ENCODE data around the gene MAPKAPK3. TPM values are rescaled to one million over a fixed set of nuclear protein-coding genes. Genes with fewer than 3 reads are reported as not detected.
A peak's percentile ranks its signal among the peaks of the same experiment; 100 is the strongest.

Gene MAPKAPK3
- total RNA-seq, 4 donors from 2014 or later = 66.1 to 147 (median 97.5) TPM

GRCh38 chr3:50611464-50612233, 5.3 kb upstream of the MAPKAPK3 start, which contains the start of gene CISH:
Gene CISH (minus strand): TSS chr3:50611774. CDS start chr3:50611650, 124 bp downstream.
- peak within 1 kb of the TSS; percentile 69 to 96 (median 82) for H3K4me3 ChIP-seq (replicated peaks in 1 of 3)
- H3K9me3 ChIP-seq = no peaks in the 10 kb centered on the region
- DNase-seq = peak; percentile 98 to 99
- intact Hi-C loops (cut with DNase I) = no loop called here
- H3K4me1 ChIP-seq = peaks cover 41 to 59% of the 10 kb centered on the region in 2 donors
- H3K27me3 ChIP-seq = no peaks in the 10 kb centered on the region
- 0 to 1% methylated on average over 7 to 32 of the region's 75 CpGs for WGBS, 2 donors
- H3K36me3 ChIP-seq = peaks cover 16 to 17% of the 10 kb centered on the region in 2 donors
- TF ChIP-seq POLR2A (IDR thresholded peaks at IDR 0.05) = peak; percentile 86 to 95
- TF ChIP-seq, protein P1, sequence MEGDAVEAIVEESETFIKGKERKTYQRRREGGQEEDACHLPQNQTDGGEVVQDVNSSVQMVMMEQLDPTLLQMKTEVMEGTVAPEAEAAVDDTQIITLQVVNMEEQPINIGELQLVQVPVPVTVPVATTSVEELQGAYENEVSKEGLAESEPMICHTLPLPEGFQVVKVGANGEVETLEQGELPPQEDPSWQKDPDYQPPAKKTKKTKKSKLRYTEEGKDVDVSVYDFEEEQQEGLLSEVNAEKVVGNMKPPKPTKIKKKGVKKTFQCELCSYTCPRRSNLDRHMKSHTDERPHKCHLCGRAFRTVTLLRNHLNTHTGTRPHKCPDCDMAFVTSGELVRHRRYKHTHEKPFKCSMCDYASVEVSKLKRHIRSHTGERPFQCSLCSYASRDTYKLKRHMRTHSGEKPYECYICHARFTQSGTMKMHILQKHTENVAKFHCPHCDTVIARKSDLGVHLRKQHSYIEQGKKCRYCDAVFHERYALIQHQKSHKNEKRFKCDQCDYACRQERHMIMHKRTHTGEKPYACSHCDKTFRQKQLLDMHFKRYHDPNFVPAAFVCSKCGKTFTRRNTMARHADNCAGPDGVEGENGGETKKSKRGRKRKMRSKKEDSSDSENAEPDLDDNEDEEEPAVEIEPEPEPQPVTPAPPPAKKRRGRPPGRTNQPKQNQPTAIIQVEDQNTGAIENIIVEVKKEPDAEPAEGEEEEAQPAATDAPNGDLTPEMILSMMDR (IDR thresholded peaks at IDR 0.05) = peak in 3 of 6 experiments; percentile 14 to 30 (median 28)
- peak within 1 kb of the TSS; percentile 99 to 100 (median 100) for H3K27ac ChIP-seq

- peak overlapping the region in 2 of 3 donors; percentile 7 to 69 for H3K4me3 ChIP-seq (replicated peaks in 1 of 3)
- H3K27me3 ChIP-seq = no peaks in the 10 kb centered on the region
- peaks cover 33 to 52% of the 10 kb centered on the region in 2 donors for H3K4me1 ChIP-seq
- TF ChIP-seq POLR2A (IDR thresholded peaks at IDR 0.05) = peak; percentile 58 to 76
- TF ChIP-seq, protein P1 (IDR thresholded peaks at IDR 0.05) = no peak
- H3K9me3 ChIP-seq = no peaks in the 10 kb centered on the region
- intact Hi-C loops (cut with DNase I) = no loop called here
- WGBS, 2 donors = 7 to 15% methylated on average over 15 to 29 of the region's 29 CpGs
- H3K27ac ChIP-seq = peak overlapping the region; percentile 71 to 100 (median 100)
- H3K36me3 ChIP-seq = peaks cover 9 to 10% of the 10 kb centered on the region in 2 donors
- DNase-seq = no peak
Observed at GRCh38 chr3:50612234-50612882, 4.6 kb upstream of the MAPKAPK3 start.

DNA sequence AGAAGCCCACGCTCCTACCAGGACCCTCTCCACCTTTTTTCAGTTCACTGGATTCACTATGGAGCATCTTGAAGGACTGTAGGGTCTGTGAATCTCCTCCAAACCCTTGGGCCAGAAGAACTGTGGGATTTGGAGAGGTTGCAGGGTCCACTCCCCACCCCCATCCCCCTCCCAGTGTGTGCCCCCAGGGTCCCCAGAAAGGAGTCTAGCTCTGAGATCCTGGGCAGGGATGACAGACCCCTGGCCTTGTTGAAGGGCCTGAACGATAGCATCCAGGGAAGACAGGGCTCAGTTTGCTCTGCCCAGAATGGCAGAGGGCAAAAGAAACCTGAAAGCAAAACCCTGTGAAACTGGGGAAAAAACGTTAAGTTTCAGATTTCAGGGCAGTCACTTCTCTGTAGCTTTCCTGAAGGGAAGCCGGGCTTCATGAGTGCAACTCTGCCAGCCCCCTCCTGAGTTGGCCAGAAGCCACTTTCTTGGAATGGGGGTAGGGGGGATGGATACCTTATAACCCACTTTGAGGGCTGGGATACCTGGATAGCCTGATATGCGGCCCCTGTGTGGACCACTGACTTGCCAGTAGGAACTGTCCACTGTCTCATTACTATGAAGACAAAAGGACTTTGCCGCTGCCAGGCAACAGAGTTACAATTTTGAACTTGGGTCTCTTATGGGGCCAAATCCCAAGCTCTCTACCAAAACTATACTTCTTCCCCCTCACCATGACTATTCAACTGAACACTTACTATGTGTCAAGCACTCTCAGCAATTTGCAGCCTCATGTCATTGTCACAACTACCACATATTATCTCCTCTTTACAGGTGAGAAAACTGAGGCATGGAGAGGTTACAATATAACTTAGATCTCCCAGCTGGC, 3.7 kb upstream of the MAPKAPK3 start:
- WGBS, 2 donors = 62 to 63% methylated on average over 6 of the region's 6 CpGs
- no peak for DNase-seq
- Histone ChIP-seq H3K36me3 (peaks cover under 1 to 1% of the 10 kb centered on the region in 2 donors), H3K4me1 (peaks cover 33 to 49% of the 10 kb centered on the region in 2 donors), H3K27ac (peak overlapping the region; percentile 71 to 100 (median 100)), H3K9me3 (no peaks in the 10 kb centered on the region), H3K27me3 (no peaks in the 10 kb centered on the region), H3K4me3 (replicated peaks in 1 of 3) (peak overlapping the region in 1 of 3 donors; percentile 69)
- intact Hi-C loops (cut with DNase I) = no loop called here
- TF ChIP-seq, protein P1 (IDR thresholded peaks at IDR 0.05) = no peak
- TF ChIP-seq POLR2A (IDR thresholded peaks at IDR 0.05) = no peak

- Histone ChIP-seq H3K36me3 (no peaks in the 10 kb centered on the region), H3K27me3 (no peaks in the 10 kb centered on the region), H3K4me1 (peaks cover 33 to 52% of the 10 kb centered on the region in 2 donors), H3K4me3 (replicated peaks in 1 of 3) (no peak overlapping the region), H3K27ac (no peak overlapping the region), H3K9me3 (no peaks in the 10 kb centered on the region)
- 52 to 75% methylated on average over 1 of the region's 1 CpG for WGBS, 2 donors
- intact Hi-C loops (cut with DNase I) = loop anchor here (5.0 kb wide), 2 partner anchors 767 to 882 kb away; no protein-coding TSS in a partner anchor
- DNase-seq = no peak
- no peak for TF ChIP-seq POLR2A (IDR thresholded peaks at IDR 0.05)
- TF ChIP-seq, protein P1 (IDR thresholded peaks at IDR 0.05) = no peak
Observed at GRCh38 chr3:50615190-50615589, 1.8 kb upstream of the MAPKAPK3 start.
